Thyroid gland (tissue), 4 donors: ENCODE results near the gene NOX5. TPM values are rescaled to one million over a fixed set of nuclear protein-coding genes. Genes with fewer than 3 reads are reported as not detected.
A peak's percentile ranks its signal among the peaks of the same experiment; 100 is the strongest.

Source experiments
- DNase-seq, 2 donors: peaks; one replicate each; pipeline ENCODE4 v3.0.0-alpha.2; 2019
- H3K27ac ChIP-seq, 3 donors: fragments of 200-600 bp; sonication (generic); 1 replicate in 2 of 3; 2 replicates in 1 of 3; pipeline ENCODE4 v1.5.1; 2016 to 2019; ENCODE audit warnings: mild to moderate bottlenecking in 1 of 3, moderate library complexity in 1 of 3
- H3K27me3 ChIP-seq: fragments of 200-600 bp; sonication (generic); one replicate; pipeline ENCODE4 v1.5.1; 2019
- H3K36me3 ChIP-seq, 2 donors: fragments of 200-600 bp; sonication (generic); one replicate each; pipeline ENCODE4 v1.5.1; 2016 to 2019
- H3K4me1 ChIP-seq, 2 donors: fragments of 200-600 bp; sonication (generic); one replicate each; pipeline ENCODE4 v1.5.1; 2017 to 2019
- H3K4me3 ChIP-seq, 3 donors: fragments of 200-600 bp; sonication (generic); replicated peaks in 1 of 3; 1 replicate in 2 of 3; 2 replicates in 1 of 3; pipeline ENCODE4 v1.5.1; 2016; ENCODE audit warnings: mild to moderate bottlenecking in 1 of 3
- H3K9me3 ChIP-seq: fragments of 200-600 bp; sonication (generic); one replicate; pipeline ENCODE4 v1.5.1; 2017
- CTCF ChIP-seq, 6 experiments: fragments of 200-600 bp in 3 of 6; fragments of 450-650 bp in 3 of 6; sonication (generic) in 3 of 6; IDR thresholded peaks; one replicate each; pipeline ENCODE4 v1.5.1; 2016 to 2019; ENCODE audit warnings: antibody characterized with exemption in 6 of 6, mild to moderate bottlenecking in 2 of 6, inconsistent platforms in 1 of 6, moderate library complexity in 1 of 6
- POLR2A ChIP-seq, 2 donors: fragments of 450-650 bp; IDR thresholded peaks; one replicate each; pipeline ENCODE4 v1.6.1; 2017; ENCODE audit warnings: antibody characterized with exemption in 2 of 2, mild to moderate bottlenecking in 2 of 2, moderate library complexity in 1 of 2
- WGBS, 2 donors: methylation state at CpG; one replicate each; pipeline ENCODE4 v1.1.5; 2017; 5-methylcytosine and 5-hydroxymethylcytosine counted together
- intact Hi-C: fragments of 100-400 bp; cut with DNase I; formaldehyde crosslinking; loops from one replicate; pipeline ENCODE4 v1.15.1; 2023
- total RNA-seq, 4 donors: library from RNA; depleted of rRNA; stranded (reverse); fragments of >200 nt; gene quantifications; one replicate each; pipeline ENCODE4 v1.2.3, GENCODE V29; 2016

The NOX5 gene
- total RNA-seq, 4 donors from 2014 or later = 0.22 to 0.88 (median 0.50) TPM

DNA sequence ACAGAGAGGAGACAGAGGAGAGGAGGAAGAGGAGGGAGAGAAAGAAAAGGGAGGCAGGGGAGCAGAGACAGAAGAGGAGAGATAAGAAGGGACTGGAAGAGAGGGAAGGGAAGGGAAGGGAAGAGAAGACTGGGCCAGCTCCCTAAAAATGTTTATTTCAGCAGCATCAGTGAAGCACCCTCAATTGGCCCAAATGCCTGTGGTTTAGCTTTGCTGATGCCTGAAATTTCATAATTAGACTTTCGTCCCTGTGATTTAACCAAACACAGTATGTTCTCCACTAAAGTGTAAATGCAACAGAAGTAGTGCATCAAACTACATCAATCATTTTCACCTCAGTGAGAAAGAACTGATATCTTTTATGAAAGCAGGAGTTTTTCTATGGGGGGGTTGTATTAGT is 55.9 kb downstream of the NOX5 start:
- 84 to 85% methylated on average over 1 of the region's 1 CpG for WGBS, 2 donors
- no peaks in the 10 kb centered on the region for H3K27me3 ChIP-seq
- intact Hi-C loops = no loop called here
- peaks cover 4 to 13% of the 10 kb centered on the region in 2 donors for H3K4me1 ChIP-seq
- no peak for DNase-seq
- H3K27ac ChIP-seq = no peak overlapping the region
- no peak for TF ChIP-seq CTCF (IDR thresholded peaks at IDR 0.05)
- TF ChIP-seq POLR2A (IDR thresholded peaks at IDR 0.05) = no peak
- H3K4me3 ChIP-seq = no peak overlapping the region
- H3K36me3 ChIP-seq = no peaks in the 10 kb centered on the region
- no peaks in the 10 kb centered on the region for H3K9me3 ChIP-seq

DNA sequence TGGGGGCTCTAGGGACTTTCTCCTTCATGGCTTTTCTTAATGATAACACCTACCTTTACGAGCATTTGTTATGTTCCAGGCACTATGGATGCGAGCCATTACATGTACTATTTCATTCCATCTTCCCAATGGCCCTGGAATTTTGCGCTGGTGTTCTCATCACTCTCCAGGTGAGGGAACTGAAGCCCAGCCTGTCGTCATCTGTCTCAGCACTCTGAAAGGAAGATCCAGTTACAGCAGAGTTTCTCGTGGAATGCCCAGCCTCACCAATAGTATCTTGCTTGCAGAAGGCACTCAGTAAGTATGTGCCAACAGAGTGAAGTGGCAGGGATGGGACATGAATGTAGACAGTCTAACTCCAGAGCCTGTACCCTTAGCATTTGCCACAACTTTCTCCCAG is 56.8 kb downstream of the NOX5 start:
- Histone ChIP-seq H3K4me3 (no peak overlapping the region), H3K9me3 (no peaks in the 10 kb centered on the region), H3K27ac (no peak overlapping the region), H3K27me3 (no peaks in the 10 kb centered on the region), H3K4me1 (peaks cover 4 to 13% of the 10 kb centered on the region in 2 donors), H3K36me3 (no peaks in the 10 kb centered on the region)
- intact Hi-C loops = no loop called here
- TF ChIP-seq POLR2A (IDR thresholded peaks at IDR 0.05) (no peak), CTCF (IDR thresholded peaks at IDR 0.05) (no peak)
- WGBS, 2 donors = 73 to 84% methylated on average over 5 of the region's 5 CpGs
- no peak for DNase-seq

DNA sequence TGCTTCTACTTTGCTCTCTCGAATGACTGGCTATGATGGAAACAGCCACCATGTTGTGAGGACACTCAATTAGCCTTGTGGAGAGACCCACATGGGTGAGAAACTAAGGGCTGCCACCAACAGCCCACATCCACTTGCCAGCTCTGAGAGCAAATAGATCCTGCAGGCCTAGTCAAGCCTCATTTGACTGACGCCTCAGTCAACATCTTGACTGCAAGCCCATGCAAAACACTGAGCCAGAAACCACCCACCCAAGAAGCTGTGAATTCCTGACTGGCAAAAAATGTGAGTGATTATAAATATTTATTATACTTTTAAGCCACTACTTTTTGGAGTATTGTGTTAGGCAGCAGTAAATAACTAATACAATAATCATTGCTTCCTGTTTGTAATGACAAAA is 58.4 kb downstream of the NOX5 start:
- no peak for TF ChIP-seq POLR2A (IDR thresholded peaks at IDR 0.05)
- TF ChIP-seq CTCF (IDR thresholded peaks at IDR 0.05) = no peak

DNA sequence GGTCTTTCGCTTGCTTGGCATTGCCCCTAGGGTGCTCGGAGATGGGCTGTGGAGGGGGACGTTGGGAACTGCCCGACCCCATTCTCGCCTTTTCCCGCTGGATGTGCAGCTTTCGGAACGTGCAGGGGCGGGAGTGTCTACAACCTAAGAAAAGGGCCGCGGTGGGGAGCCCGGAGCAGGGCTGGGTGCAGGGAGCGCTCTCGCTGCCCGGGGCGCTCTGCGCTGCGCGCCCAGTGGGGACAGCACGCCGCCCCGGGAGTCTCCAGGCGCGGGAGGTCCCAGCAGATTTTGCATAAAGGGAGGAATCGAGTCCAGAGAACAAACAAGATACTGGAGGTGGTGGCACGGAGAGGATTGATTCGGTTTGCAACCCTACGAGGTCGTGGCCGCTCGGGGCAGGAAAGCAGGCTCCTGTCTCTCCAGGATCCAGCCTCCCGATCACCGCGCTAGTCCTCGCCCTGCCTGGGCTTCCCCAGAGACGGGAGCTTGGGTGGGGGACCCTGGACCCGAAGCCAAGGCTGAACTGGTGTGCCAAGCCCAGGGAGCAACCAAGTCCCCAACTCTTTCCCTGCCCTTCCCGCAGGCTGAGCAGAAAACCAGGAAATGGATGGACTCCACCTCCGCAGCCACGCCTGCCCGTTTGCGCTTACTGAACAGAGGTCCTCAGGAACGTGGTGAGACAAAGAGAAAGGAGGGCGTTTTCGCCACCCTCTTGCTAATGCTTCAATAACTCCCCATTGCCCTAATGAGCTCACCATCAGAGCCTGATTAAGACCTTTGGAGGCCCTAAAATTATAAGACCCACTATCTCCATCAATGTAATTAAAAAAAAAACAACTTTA is 59.7 kb downstream of the NOX5 start:
- Histone ChIP-seq H3K4me1 (peaks cover 4 to 13% of the 10 kb centered on the region in 2 donors), H3K27me3 (no peaks in the 10 kb centered on the region), H3K36me3 (no peaks in the 10 kb centered on the region), H3K4me3 (peak overlapping the region; percentile 16 to 38 (median 30)), H3K27ac (no peak overlapping the region), H3K9me3 (no peaks in the 10 kb centered on the region)
- DNase-seq = peak; percentile 41 to 49
- TF ChIP-seq POLR2A (IDR thresholded peaks at IDR 0.05) (no peak), CTCF (IDR thresholded peaks at IDR 0.05) (no peak)
- 1 to 4% methylated on average over 28 to 29 of the region's 45 CpGs for WGBS, 2 donors
- intact Hi-C loops = no loop called here

More for the DNA sequence above, 58.4 kb downstream of the NOX5 start:
- Histone ChIP-seq H3K4me3 (no peak overlapping the region), H3K27me3 (no peaks in the 10 kb centered on the region), H3K27ac (no peak overlapping the region), H3K36me3 (no peaks in the 10 kb centered on the region), H3K4me1 (peaks cover 4 to 13% of the 10 kb centered on the region in 2 donors), H3K9me3 (no peaks in the 10 kb centered on the region)
- no peak for DNase-seq
- WGBS, 2 donors = 97 to 100% methylated on average over 2 of the region's 2 CpGs
- intact Hi-C loops = no loop called here

DNA sequence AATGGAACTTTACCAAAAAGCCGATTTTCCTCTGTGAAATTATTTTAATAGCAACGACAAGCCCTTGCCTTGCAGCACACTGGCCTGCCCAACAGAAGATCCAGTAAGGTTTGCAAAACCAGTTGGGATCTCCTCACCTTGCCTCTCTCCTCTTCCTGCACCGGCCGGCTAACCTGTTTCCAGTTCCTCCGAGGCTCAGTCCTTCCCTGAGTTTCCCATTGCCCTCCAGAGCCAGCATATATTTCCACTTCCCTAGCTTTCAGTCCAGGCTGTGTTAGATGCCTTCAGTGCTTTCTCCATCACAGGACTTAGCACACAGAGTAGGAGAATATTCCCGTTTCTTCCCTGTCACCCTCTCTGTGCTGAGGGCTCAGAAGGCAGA is 60.3 kb downstream of the NOX5 start:
- no peaks in the 10 kb centered on the region for H3K36me3 ChIP-seq
- no peaks in the 10 kb centered on the region for H3K9me3 ChIP-seq
- no peak for DNase-seq
- intact Hi-C loops = no loop called here
- no peaks in the 10 kb centered on the region for H3K27me3 ChIP-seq
- peak overlapping the region in 2 of 3 donors; percentile 30 to 38 for H3K4me3 ChIP-seq
- no peak for TF ChIP-seq CTCF (IDR thresholded peaks at IDR 0.05)
- no peak for TF ChIP-seq POLR2A (IDR thresholded peaks at IDR 0.05)
- H3K4me1 ChIP-seq = peaks cover 4 to 13% of the 10 kb centered on the region in 2 donors
- 19 to 35% methylated on average over 6 of the region's 6 CpGs for WGBS, 2 donors
- H3K27ac ChIP-seq = no peak overlapping the region
